GM23248 (cell line): Measurements from ENCODE around the gene ISCU. TPM values are rescaled to one million over a fixed set of nuclear protein-coding genes. Genes with fewer than 3 reads are reported as not detected.

Experiments used
- DNase-seq: peaks from one replicate; pipeline ENCODE4 v3.0.0-alpha.2; 2015
- H2AFZ ChIP-seq: fragments of 200-600 bp; sonication (generic); 2 replicates; pipeline ENCODE4 v1.6.1; 2016; ENCODE audit warnings: antibody characterized with exemption
- H3F3A ChIP-seq: fragments of 200-600 bp; sonication (generic); 2 replicates; pipeline ENCODE4 v1.6.1; 2016; ENCODE audit warnings: mild to moderate bottlenecking, antibody characterized with exemption, mixed run types; ENCODE audit not compliant: insufficient read depth
- H3K27ac ChIP-seq: fragments of 200-600 bp; sonication (generic); 2 replicates; pipeline ENCODE4 v1.5.1; 2016; ENCODE audit warnings: mild to moderate bottlenecking
- H3K27me3 ChIP-seq: fragments of 200-600 bp; sonication (generic); replicated peaks from 2 replicates; pipeline ENCODE4 v1.6.1; 2016; ENCODE audit warnings: mild to moderate bottlenecking; ENCODE audit not compliant: insufficient read depth
- H3K36me3 ChIP-seq: fragments of 200-600 bp; sonication (generic); 2 replicates; pipeline ENCODE4 v1.6.1; 2016; ENCODE audit warnings: low read depth, mild to moderate bottlenecking
- H3K4me1 ChIP-seq: fragments of 200-600 bp; sonication (generic); 2 replicates; pipeline ENCODE4 v1.6.1; 2016; ENCODE audit warnings: mild to moderate bottlenecking; ENCODE audit not compliant: insufficient read depth
- H3K4me2 ChIP-seq: fragments of 200-600 bp; sonication (generic); one replicate; pipeline ENCODE4 v1.6.1; 2016; ENCODE audit warnings: mild to moderate bottlenecking; ENCODE audit not compliant: unreplicated experiment
- H3K4me3 ChIP-seq: fragments of 200-600 bp; sonication (generic); 2 replicates; pipeline ENCODE4 v1.5.1; 2016; ENCODE audit warnings: mild to moderate bottlenecking
- H3K79me2 ChIP-seq: fragments of 200-600 bp; sonication (generic); 2 replicates; pipeline ENCODE4 v1.6.1; 2016; ENCODE audit warnings: mild to moderate bottlenecking; ENCODE audit not compliant: insufficient read depth
- H3K9ac ChIP-seq: fragments of 200-600 bp; sonication (generic); 2 replicates; pipeline ENCODE4 v1.6.1; 2016; ENCODE audit warnings: mild to moderate bottlenecking
- H3K9me2 ChIP-seq: fragments of 200-600 bp; sonication (generic); 2 replicates; pipeline ENCODE4 v1.6.1; 2016; ENCODE audit warnings: mixed run types, mild to moderate bottlenecking, moderate library complexity; ENCODE audit not compliant: insufficient read depth
- H3K9me3 ChIP-seq: fragments of 200-600 bp; sonication (generic); one replicate; pipeline ENCODE4 v1.6.1; 2017; ENCODE audit warnings: low read depth
- H4K20me1 ChIP-seq: fragments of 200-600 bp; sonication (generic); 2 replicates; pipeline ENCODE4 v1.6.0; 2016; ENCODE audit not compliant: insufficient read depth
- EZH2 ChIP-seq: fragments of 200-600 bp; sonication (generic); IDR thresholded peaks from 2 replicates; pipeline ENCODE4 v1.6.1; 2018; ENCODE audit warnings: antibody characterized with exemption, mild to moderate bottlenecking; ENCODE audit not compliant: insufficient read depth, poor library complexity, severe bottlenecking
- EZH2phosphoT487 ChIP-seq: fragments of 200-600 bp; sonication (generic); IDR thresholded peaks from 2 replicates; pipeline ENCODE4 v1.6.1; 2018; ENCODE audit warnings: antibody characterized with exemption, moderate library complexity, mild to moderate bottlenecking, low read depth; ENCODE audit not compliant: insufficient read depth
- WGBS, 2 experiments: methylation state at CpG; one replicate each; pipeline ENCODE4 v1.1.6; 2015 to 2017; ENCODE audit warnings: low lambda C conversion rate in 2 of 2, low coverage in 1 of 2; ENCODE audit errors: missing lambda C conversion rate in 2 of 2; 5-methylcytosine and 5-hydroxymethylcytosine counted together
- in situ Hi-C: fragments of 300-500 bp; cut with MboI; formaldehyde crosslinking; loops from 2 replicates; pipeline ENCODE4 v1.15.0; 2020
- polyA plus RNA-seq: library from polyadenylated mRNA; unstranded; fragments of >200 nt; fragmentation: Nextera tagmentation; extraction: Ambion mirVana; gene quantifications from 2 replicates; pipeline ENCODE4 v1.2.1, GENCODE V29; 2016
- total RNA-seq: library from RNA; depleted of rRNA; stranded (reverse); fragments of >200 nt; shearing (Covaris generic); gene quantifications from 2 replicates; pipeline ENCODE4 v1.2.3, GENCODE V29; 2014

Gene ISCU
- total and polyA plus RNA-seq, 2 experiments from 2014 or later = 159 to 237 TPM

DNA sequence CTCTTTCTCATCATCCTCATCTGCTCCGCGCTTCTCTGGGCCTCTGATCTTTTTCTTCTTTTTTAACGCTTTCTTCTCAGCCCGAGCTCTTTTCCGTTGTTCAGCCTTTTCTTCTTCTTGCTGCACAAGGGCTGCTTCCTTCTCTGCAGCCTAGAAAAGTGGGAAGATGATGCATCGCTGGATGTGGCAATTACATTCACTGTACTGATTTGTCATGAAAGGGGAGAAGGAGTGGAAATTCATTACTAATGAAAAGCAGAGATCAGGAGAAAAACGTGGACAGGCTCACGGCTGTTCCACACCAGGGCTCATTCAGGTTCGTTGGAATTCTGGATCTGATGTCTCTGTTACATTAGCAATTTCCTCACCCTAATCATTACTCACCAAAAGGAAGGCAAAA is 32.2 kb upstream of the ISCU start:
- in situ Hi-C loops = no loop called here
- DNase-seq = peak; percentile 18
- Histone ChIP-seq H3K79me2 (peaks cover 5% of the 10 kb centered on the region; the same call in 1 of the 2 replicates), H3K9me2 (no peaks in the 10 kb centered on the region), H3K9ac (no peak overlapping the region), H2AFZ (no peak overlapping the region), H3K4me1 (peaks cover 10% of the 10 kb centered on the region), H3K27me3 (no peaks in the 10 kb centered on the region), H3K9me3 (no peaks in the 10 kb centered on the region), H3K27ac (no peak overlapping the region), H3K36me3 (peaks cover 39% of the 10 kb centered on the region), H4K20me1 (no peaks in the 10 kb centered on the region), H3K4me2 (no peak overlapping the region), H3K4me3 (no peak overlapping the region), H3F3A (peaks cover 28% of the 10 kb centered on the region)
- TF ChIP-seq EZH2phosphoT487 = no peak
- no peak for TF ChIP-seq EZH2
- 81 to 83% methylated on average over 9 of the region's 9 CpGs for WGBS, 2 experiments

DNA sequence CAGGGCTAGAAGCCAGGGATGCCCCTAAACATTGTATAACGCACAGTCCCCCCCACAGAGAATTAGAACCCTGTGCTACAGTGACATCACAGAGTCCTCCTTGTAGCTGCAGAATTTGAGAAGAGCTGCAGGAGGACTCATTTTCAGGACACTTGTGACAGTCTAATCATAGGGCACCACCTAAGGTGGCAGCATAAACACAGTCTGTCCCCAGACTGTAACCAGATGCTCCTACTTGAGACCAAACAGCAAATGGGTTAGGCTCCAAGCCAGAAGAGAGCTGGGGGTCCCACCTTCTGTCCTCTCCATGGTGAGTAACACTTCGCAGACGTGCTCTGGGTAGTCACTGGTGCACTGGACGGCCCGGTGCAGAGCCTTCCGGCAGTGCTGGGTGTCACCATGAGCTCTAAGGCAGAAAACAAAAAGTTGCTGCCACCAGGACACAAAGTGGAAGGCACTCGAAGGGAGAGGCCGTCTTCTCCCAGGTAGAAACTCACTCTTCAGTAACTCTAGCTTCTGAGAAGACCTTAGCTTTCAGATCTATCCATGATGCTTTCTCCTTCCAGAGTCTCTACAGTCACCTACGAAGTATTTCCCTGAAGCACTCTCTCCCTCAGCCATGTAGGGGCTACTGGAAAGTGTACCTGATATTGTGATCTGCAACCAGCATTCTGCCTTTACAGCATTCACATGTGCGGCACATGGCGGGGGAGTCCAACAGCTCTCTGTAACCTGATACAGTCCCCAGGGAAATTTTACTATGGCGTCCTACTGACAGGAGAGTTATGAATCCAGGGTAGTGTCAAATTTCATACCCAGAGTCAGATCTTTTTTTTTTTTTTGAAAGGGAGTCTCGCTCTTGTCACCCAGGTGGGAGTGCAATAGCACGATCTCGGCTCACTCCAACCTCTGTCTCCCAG is 30.2 kb upstream of the ISCU start:
- H3K4me2 ChIP-seq = no peak overlapping the region
- TF ChIP-seq EZH2 = no peak
- TF ChIP-seq EZH2phosphoT487 = no peak
- no peaks in the 10 kb centered on the region for H3K9me2 ChIP-seq
- WGBS, 2 experiments = 91 to 92% methylated on average over 15 of the region's 15 CpGs
- no peak for DNase-seq
- H3K27me3 ChIP-seq = no peaks in the 10 kb centered on the region
- H3K9me3 ChIP-seq = no peaks in the 10 kb centered on the region
- H3K27ac ChIP-seq = no peak overlapping the region
- no peaks in the 10 kb centered on the region for H4K20me1 ChIP-seq
- in situ Hi-C loops = no loop called here
- no peak overlapping the region for H3K9ac ChIP-seq
- peaks cover 56% of the 10 kb centered on the region for H3K36me3 ChIP-seq
- H3F3A ChIP-seq = peaks cover 8% of the 10 kb centered on the region
- H3K4me3 ChIP-seq = no peak overlapping the region
- no peak overlapping the region for H2AFZ ChIP-seq
- no peaks in the 10 kb centered on the region for H3K4me1 ChIP-seq
- peaks cover 18% of the 10 kb centered on the region; the same call in 1 of the 2 replicates for H3K79me2 ChIP-seq

GRCh38 chr12:108538146-108538545 is 24.2 kb upstream of the ISCU start:
- in situ Hi-C loops = no loop called here
- Histone ChIP-seq H3K4me2 (no peak overlapping the region), H3F3A (peaks cover 13% of the 10 kb centered on the region; the same call in 1 of the 2 replicates), H4K20me1 (no peaks in the 10 kb centered on the region), H3K9me3 (no peaks in the 10 kb centered on the region), H3K4me3 (no peak overlapping the region), H3K4me1 (peaks cover 7% of the 10 kb centered on the region; the same call in 1 of the 2 replicates), H3K9ac (no peak overlapping the region), H3K27ac (no peak overlapping the region), H3K79me2 (peaks cover 71% of the 10 kb centered on the region), H3K36me3 (peaks cover 53% of the 10 kb centered on the region), H3K27me3 (no peaks in the 10 kb centered on the region), H3K9me2 (no peaks in the 10 kb centered on the region), H2AFZ (no peak overlapping the region)
- no peak for DNase-seq
- 74 to 77% methylated on average over 6 of the region's 6 CpGs for WGBS, 2 experiments
- no peak for TF ChIP-seq EZH2
- no peak for TF ChIP-seq EZH2phosphoT487

DNA sequence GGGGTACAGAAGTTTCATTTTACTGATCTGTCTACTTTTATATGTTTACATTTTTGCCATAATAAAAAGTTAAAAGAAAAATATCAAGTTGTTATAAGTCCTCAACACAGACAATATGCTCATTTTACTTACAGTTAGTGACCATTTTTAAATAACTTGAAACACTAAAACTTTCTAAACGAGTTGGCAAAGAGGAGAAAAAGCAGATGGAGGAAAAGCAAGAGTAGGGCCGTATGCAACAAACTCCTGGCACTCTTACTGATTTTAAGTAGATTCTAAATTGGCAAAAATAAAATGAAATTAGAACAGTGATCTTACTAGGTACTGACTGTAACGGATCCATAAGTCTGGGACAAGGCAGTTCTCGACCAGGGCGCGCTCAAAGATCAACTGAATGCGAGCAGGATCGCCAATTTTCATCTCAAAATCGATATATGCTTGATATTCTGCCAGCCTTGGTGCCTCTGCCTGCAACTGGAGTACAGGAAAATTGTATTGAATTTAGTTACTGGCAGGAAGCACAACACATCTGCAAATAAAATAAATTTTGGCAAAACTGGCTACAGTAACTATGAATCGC is 23.7 kb upstream of the ISCU start:
- 85 to 88% methylated on average over 10 of the region's 10 CpGs for WGBS, 2 experiments

More for the DNA sequence above, 23.7 kb upstream of the ISCU start:
- no peaks in the 10 kb centered on the region for H3K9me3 ChIP-seq
- DNase-seq = no peak
- no peak overlapping the region for H3K4me3 ChIP-seq
- no peak overlapping the region for H3K9ac ChIP-seq
- H3K27ac ChIP-seq = no peak overlapping the region
- TF ChIP-seq EZH2 = no peak
- TF ChIP-seq EZH2phosphoT487 = no peak
- in situ Hi-C loops = no loop called here
- peaks cover 48% of the 10 kb centered on the region for H3K36me3 ChIP-seq
- no peaks in the 10 kb centered on the region for H3K27me3 ChIP-seq
- H3F3A ChIP-seq = peaks cover 13% of the 10 kb centered on the region; the same call in 1 of the 2 replicates
- H3K79me2 ChIP-seq = peaks cover 75% of the 10 kb centered on the region
- no peak overlapping the region for H2AFZ ChIP-seq
- peaks cover 7% of the 10 kb centered on the region; the same call in 1 of the 2 replicates for H3K4me1 ChIP-seq
- no peak overlapping the region for H3K4me2 ChIP-seq
- no peaks in the 10 kb centered on the region for H3K9me2 ChIP-seq
- H4K20me1 ChIP-seq = no peaks in the 10 kb centered on the region
